Measurements from ENCODE around the gene RPP38. TPM values are rescaled to one million over a fixed set of nuclear protein-coding genes. Genes with fewer than 3 reads are reported as not detected.

Gene RPP38, protein sequence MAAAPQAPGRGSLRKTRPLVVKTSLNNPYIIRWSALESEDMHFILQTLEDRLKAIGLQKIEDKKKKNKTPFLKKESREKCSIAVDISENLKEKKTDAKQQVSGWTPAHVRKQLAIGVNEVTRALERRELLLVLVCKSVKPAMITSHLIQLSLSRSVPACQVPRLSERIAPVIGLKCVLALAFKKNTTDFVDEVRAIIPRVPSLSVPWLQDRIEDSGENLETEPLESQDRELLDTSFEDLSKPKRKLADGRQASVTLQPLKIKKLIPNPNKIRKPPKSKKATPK
- total RNA-seq (2022) (23.4 and 25.8 TPM in 2 replicates), Bru-seq, nascent RNA (percentile 81 among the genes with signal in this experiment), BruChase-seq, experiment 1, labeled RNA remaining after a 6-hour chase (percentile 60 among the genes with signal in this experiment), BruChase-seq, experiment 2, labeled RNA remaining after a 2-hour chase (percentile 66 among the genes with signal in this experiment)
- long read RNA-seq, transcript RPP38-201 (3 exons, 1,457 nt), result minor isoform, 15 of 90 reads
- long read RNA-seq, transcript RPP38-207 (2 exons, 1,537 nt), result minor isoform, 17 of 90 reads
- long read RNA-seq, transcript RPP38-203 (2 exons, 1,030 nt), result major isoform, 21 of 90 reads
- long read RNA-seq, transcript RPP38-204 (3 exons, 1,296 nt), result minor isoform, 19 of 90 reads
- long read RNA-seq, partial matches to known transcripts, result 2 of 90 reads
- long read RNA-seq, other reads (novel, unspliced or antisense), result 16 of 90 reads

DNA sequence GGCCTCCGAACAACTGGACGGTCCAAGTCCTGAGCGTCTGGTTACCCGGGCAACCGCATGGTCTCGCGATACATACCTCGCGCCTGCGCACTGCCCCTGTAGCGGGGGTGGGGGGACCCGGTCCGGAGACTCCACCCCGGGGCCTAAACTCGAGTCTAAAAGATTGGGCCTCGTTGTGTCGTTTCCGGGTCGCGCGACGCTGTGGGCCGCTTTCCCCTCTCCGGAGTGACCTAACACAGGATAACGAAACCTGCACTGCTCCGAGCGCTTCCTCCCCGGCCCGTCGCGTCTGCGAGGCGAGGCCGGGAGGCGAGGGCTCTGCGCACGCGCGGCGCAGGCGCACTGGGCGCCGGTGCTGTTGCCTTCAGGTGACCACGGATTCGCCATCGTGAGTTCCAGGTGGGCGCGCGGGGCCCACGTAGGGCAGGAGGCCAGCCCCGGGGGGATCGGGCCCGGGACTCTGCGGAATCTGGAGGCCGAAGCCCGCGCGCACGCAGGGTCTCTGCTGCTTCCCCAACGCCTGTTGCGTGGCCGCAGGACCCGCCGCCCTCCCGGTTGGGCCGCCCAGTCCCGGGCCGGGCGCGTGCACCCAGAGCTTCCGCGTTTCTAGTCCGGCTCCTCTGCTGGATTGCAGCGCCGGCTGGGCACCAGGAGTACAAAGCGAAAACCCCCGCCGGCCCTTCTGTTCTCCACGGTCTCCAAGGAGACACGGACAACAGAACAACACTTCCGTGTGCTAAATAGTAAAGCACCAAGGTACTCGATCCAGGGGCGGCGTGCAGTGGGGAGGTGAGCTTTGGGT is at the start of gene RPP38:
Gene RPP38 (plus strand): TSS at position 345 of the 802 bp plus-strand sequence. CDS start 5,960 bp downstream, outside the sequence.
- no TSS peak for BruUV-seq (replicated peaks)
- intact Hi-C loops (cut with micrococcal nuclease; ENCODE audit: unreplicated experiment), result no loop called here
- no peaks in the 10 kb centered on the region for H3K27me3 Mint-ChIP-seq (ENCODE audit: unreplicated experiment)
- peaks cover 24% of the 10 kb centered on the region for H3K4me1 Mint-ChIP-seq (ENCODE audit: low read depth, unreplicated experiment)
- peak; percentile 98 for DNase-seq
- H3K36me3 Mint-ChIP-seq (ENCODE audit: insufficient read depth, unreplicated experiment), result peaks cover 51% of the 10 kb centered on the region
- H3K27ac Mint-ChIP-seq (ENCODE audit: unreplicated experiment), result peak within 1 kb of the TSS; percentile 99
- no peaks in the 10 kb centered on the region for H3K9me3 Mint-ChIP-seq (ENCODE audit: low read depth, unreplicated experiment)
- TF ChIP-seq, protein P1, sequence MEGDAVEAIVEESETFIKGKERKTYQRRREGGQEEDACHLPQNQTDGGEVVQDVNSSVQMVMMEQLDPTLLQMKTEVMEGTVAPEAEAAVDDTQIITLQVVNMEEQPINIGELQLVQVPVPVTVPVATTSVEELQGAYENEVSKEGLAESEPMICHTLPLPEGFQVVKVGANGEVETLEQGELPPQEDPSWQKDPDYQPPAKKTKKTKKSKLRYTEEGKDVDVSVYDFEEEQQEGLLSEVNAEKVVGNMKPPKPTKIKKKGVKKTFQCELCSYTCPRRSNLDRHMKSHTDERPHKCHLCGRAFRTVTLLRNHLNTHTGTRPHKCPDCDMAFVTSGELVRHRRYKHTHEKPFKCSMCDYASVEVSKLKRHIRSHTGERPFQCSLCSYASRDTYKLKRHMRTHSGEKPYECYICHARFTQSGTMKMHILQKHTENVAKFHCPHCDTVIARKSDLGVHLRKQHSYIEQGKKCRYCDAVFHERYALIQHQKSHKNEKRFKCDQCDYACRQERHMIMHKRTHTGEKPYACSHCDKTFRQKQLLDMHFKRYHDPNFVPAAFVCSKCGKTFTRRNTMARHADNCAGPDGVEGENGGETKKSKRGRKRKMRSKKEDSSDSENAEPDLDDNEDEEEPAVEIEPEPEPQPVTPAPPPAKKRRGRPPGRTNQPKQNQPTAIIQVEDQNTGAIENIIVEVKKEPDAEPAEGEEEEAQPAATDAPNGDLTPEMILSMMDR (IDR thresholded peaks at IDR 0.05; ENCODE audit: unreplicated experiment), result no peak
- H3K4me3 Mint-ChIP-seq (ENCODE audit: low read depth, unreplicated experiment), result peak within 1 kb of the TSS; percentile 98
- CTCF ChIA-PET, result interaction anchor here (1.0 kb wide), 1 partner anchor 144 kb away, joined by 3 read pairs; no protein-coding TSS in a partner anchor

DNA sequence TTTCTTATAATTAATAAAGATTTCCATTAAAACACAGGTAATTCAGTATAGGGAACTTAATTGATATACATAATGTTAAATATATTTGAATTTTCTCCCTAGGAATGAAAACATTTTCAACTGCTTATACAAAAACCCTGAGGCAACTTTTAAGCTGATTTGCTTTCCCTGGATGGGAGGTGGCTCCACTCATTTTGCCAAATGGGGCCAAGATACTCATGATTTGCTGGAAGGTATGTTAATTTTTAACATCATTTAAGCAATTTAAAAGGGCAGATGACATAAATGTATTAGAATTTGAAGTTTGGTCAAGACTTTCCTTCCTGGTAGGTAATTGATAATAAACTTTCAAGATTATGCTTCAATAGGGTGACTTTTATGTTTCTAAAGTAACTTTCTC is 47.6 kb upstream of the RPP38 start:
- BruUV-seq (replicated peaks), result no TSS peak
- no peak overlapping the region for H3K27ac Mint-ChIP-seq (ENCODE audit: unreplicated experiment)
- no peak for DNase-seq

DNA sequence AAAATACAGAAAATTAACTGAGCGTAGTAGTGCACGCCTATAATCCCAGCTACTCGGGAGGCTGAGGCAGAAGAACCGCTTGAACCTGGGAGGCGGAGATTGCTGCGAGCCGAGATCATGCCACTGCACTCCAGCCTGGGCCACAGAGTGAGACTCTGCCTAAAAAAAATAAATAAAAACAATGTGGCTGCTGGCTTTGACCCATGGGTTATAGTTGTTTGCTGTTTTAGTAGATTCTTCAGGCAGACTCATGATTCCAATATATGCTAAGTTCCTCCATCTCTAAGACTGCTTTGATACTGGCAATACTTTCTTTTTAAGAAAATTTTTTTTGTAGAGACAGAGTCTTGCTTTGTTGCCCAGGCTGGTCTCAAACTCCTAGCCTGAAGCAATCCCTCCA is 45.0 kb upstream of the RPP38 start:
- peaks cover 2% of the 10 kb centered on the region for H3K4me1 Mint-ChIP-seq (ENCODE audit: low read depth, unreplicated experiment)
- BruUV-seq (replicated peaks), result no TSS peak
- H3K27ac Mint-ChIP-seq (ENCODE audit: unreplicated experiment), result no peak overlapping the region
- CTCF ChIA-PET, result no interaction called here
- H3K4me3 Mint-ChIP-seq (ENCODE audit: low read depth, unreplicated experiment), result no peak overlapping the region
- DNase-seq, result no peak
- TF ChIP-seq, protein P1 (IDR thresholded peaks at IDR 0.05; ENCODE audit: unreplicated experiment), result no peak
- no peaks in the 10 kb centered on the region for H3K27me3 Mint-ChIP-seq (ENCODE audit: unreplicated experiment)
- H3K9me3 Mint-ChIP-seq (ENCODE audit: low read depth, unreplicated experiment), result no peaks in the 10 kb centered on the region
- intact Hi-C loops (cut with micrococcal nuclease; ENCODE audit: unreplicated experiment), result no loop called here
- no peaks in the 10 kb centered on the region for H3K36me3 Mint-ChIP-seq (ENCODE audit: insufficient read depth, unreplicated experiment)

More for the DNA sequence above, 47.6 kb upstream of the RPP38 start:
- TF ChIP-seq, protein P1 (IDR thresholded peaks at IDR 0.05; ENCODE audit: unreplicated experiment), result no peak
- CTCF ChIA-PET, result no interaction called here
- no peaks in the 10 kb centered on the region for H3K9me3 Mint-ChIP-seq (ENCODE audit: low read depth, unreplicated experiment)
- no peaks in the 10 kb centered on the region for H3K36me3 Mint-ChIP-seq (ENCODE audit: insufficient read depth, unreplicated experiment)
- peaks cover 22% of the 10 kb centered on the region for H3K4me1 Mint-ChIP-seq (ENCODE audit: low read depth, unreplicated experiment)
- intact Hi-C loops (cut with micrococcal nuclease; ENCODE audit: unreplicated experiment), result no loop called here
- H3K4me3 Mint-ChIP-seq (ENCODE audit: low read depth, unreplicated experiment), result no peak overlapping the region
- H3K27me3 Mint-ChIP-seq (ENCODE audit: unreplicated experiment), result no peaks in the 10 kb centered on the region

DNA sequence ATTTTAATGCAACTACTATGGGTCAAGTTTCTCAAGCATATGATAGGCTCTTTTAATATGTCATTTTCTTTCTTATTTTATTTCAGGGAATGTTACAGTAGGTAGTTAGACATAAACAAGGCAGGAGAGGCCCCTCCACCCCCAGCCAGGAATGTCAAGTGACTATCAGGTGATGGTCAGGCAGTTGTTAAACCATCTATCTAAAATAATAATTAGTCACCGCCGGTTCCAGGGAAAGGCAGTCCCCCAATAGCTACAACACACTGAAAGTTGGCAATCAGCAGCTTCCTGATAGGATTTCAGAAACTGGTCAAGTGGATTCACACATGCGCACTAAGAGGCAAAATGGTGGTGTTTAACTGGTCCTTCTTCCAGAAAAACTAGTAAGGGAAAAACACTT is 44.1 kb upstream of the RPP38 start:
- intact Hi-C loops (cut with micrococcal nuclease; ENCODE audit: unreplicated experiment), result no loop called here
- Mint-ChIP-seq H3K9me3 (ENCODE audit: low read depth, unreplicated experiment) (no peaks in the 10 kb centered on the region), H3K27me3 (ENCODE audit: unreplicated experiment) (no peaks in the 10 kb centered on the region), H3K36me3 (ENCODE audit: insufficient read depth, unreplicated experiment) (no peaks in the 10 kb centered on the region), H3K4me3 (ENCODE audit: low read depth, unreplicated experiment) (no peak overlapping the region), H3K27ac (ENCODE audit: unreplicated experiment) (no peak overlapping the region), H3K4me1 (ENCODE audit: low read depth, unreplicated experiment) (no peaks in the 10 kb centered on the region)
- CTCF ChIA-PET, result no interaction called here
- TF ChIP-seq, protein P1 (IDR thresholded peaks at IDR 0.05; ENCODE audit: unreplicated experiment), result no peak
- no peak for DNase-seq
- no TSS peak for BruUV-seq (replicated peaks)

Data from Calu3 (cell line).